ENCODE results near the gene RGL2. TPM values are rescaled to one million over a fixed set of nuclear protein-coding genes. Genes with fewer than 3 reads are reported as not detected.
A peak's percentile ranks its signal among the peaks of the same experiment; 100 is the strongest.

The RGL2 gene
- polyA plus RNA-seq, 3 donors = 14.9 to 145 (median 15.5) TPM

DNA sequence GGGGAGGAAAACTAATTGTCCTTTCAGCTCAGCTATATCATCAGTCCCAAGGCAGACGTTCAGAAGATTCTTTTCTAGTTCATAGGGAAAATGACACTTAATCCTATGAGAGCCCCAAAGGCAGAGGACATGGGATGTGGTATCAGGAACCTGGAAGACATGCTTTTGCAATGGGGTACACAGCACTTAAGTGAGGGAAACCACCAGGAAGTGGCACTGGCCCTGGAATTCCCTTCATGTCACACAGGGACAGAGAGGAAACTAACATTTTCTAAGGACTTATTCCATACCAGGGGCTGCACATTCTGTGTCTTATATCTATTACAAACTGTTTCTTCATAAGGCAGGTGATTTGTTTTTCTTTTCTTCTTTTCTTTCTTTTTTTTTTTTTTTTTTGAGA is 55.3 kb downstream of the RGL2 start:
- Mint-ChIP-seq H3K9me3 (peaks cover 0 to 7% (median 0%) of the 10 kb centered on the region in 7 donors), H3K4me1 (peaks cover 13% of the 10 kb centered on the region), H3K4me3 (no peak overlapping the region), H3K27ac (no peak overlapping the region), H3K36me3 (no peaks in the 10 kb centered on the region), H3K27me3 (ENCODE audit: low read depth in 3 of 3) (peaks cover 19 to 28% (median 22%) of the 10 kb centered on the region in 3 donors)
- Histone ChIP-seq H3K27ac (ENCODE audit: low read depth in 1 of 2, low read length in 2 of 2) (no peak overlapping the region), H3K9ac (ENCODE audit: insufficient read depth, low read length, poor library complexity, severe bottlenecking) (no peak overlapping the region), H3K36me3 (replicated peaks in 1 of 2; ENCODE audit: control insufficient read depth in 1 of 2, insufficient read depth in 2 of 2, low read length in 2 of 2) (no peaks in the 10 kb centered on the region), H3K4me3 (replicated peaks in 1 of 3; ENCODE audit: low read depth in 2 of 3, low read length in 3 of 3) (no peak overlapping the region), H2AFZ (ENCODE audit: insufficient read depth, low read depth, low read length, poor library complexity, severe bottlenecking) (no peak overlapping the region), H3K4me1 (ENCODE audit: control insufficient read depth in 1 of 2, insufficient read depth in 2 of 2, low read length in 2 of 2) (peaks cover 10 to 18% of the 10 kb centered on the region in 2 donors), H3K4me2 (replicated peaks; ENCODE audit: extremely low read depth, low read length, poor library complexity, severe bottlenecking) (no peak overlapping the region), H3K9me3 (replicated peaks in 1 of 2; ENCODE audit: control insufficient read depth in 1 of 2, insufficient read depth in 1 of 2, low read length in 2 of 2) (no peaks in the 10 kb centered on the region), H3K27me3 (ENCODE audit: control insufficient read depth in 2 of 2, insufficient read depth in 2 of 2, low read length in 2 of 2) (peaks cover 3 to 8% of the 10 kb centered on the region in 2 donors), H4K20me1 (ENCODE audit: insufficient read depth, low read length) (no peaks in the 10 kb centered on the region), H3K79me2 (ENCODE audit: insufficient read depth, low read length) (no peaks in the 10 kb centered on the region)
- intact Hi-C loops (cut with micrococcal nuclease) = loop anchor here (10.0 kb wide), 4 partner anchors 49 to 309 kb away; partner anchors contain the start of gene COL11A2 (in 1 of the 2)
- TF ChIP-seq CTCF (IDR thresholded peaks at IDR 0.05) = no peak
- WGBS (ENCODE audit: insufficient coverage) = no CpG with 5 or more reads among the region's 1 CpG
- peak in 1 of 3 donors; percentile 29 for DNase-seq

- WGBS (ENCODE audit: insufficient coverage) = no CpG with 5 or more reads among the region's 3 CpGs
Observed at GRCh38 chr6:33241968-33242367, 56.8 kb downstream of the RGL2 start.

More at GRCh38 chr6:33241968-33242367, 56.8 kb downstream of the RGL2 start:
- intact Hi-C loops (cut with micrococcal nuclease) = loop anchor here (10.0 kb wide), 4 partner anchors 47 to 307 kb away; partner anchors contain the start of gene COL11A2 (in 1 of the 2)
- H3K27ac Mint-ChIP-seq = peak overlapping the region in 1 of 7 donors; percentile 15
- H3K4me1 ChIP-seq (ENCODE audit: control insufficient read depth in 1 of 2, insufficient read depth in 2 of 2, low read length in 2 of 2) = peaks cover 3 to 10% of the 10 kb centered on the region in 2 donors
- H3K4me3 ChIP-seq (replicated peaks in 1 of 3; ENCODE audit: low read depth in 2 of 3, low read length in 3 of 3) = no peak overlapping the region
- H3K79me2 ChIP-seq (ENCODE audit: insufficient read depth, low read length) = no peaks in the 10 kb centered on the region
- no peaks in the 10 kb centered on the region for H4K20me1 ChIP-seq (ENCODE audit: insufficient read depth, low read length)
- H3K4me3 Mint-ChIP-seq = peak overlapping the region in 1 of 2 donors; percentile 46
- H3K27ac ChIP-seq (ENCODE audit: low read depth in 1 of 2, low read length in 2 of 2) = no peak overlapping the region
- H3K9ac ChIP-seq (ENCODE audit: insufficient read depth, low read length, poor library complexity, severe bottlenecking) = no peak overlapping the region
- peaks cover 3 to 8% of the 10 kb centered on the region in 2 donors for H3K27me3 ChIP-seq (ENCODE audit: control insufficient read depth in 2 of 2, insufficient read depth in 2 of 2, low read length in 2 of 2)
- H3K9me3 Mint-ChIP-seq = peaks cover 0 to 10% (median 0%) of the 10 kb centered on the region in 7 donors
- no peak overlapping the region for H3K4me2 ChIP-seq (replicated peaks; ENCODE audit: extremely low read depth, low read length, poor library complexity, severe bottlenecking)
- no peaks in the 10 kb centered on the region for H3K36me3 ChIP-seq (replicated peaks in 1 of 2; ENCODE audit: control insufficient read depth in 1 of 2, insufficient read depth in 2 of 2, low read length in 2 of 2)
- DNase-seq = no peak
- H3K4me1 Mint-ChIP-seq = peaks cover 5% of the 10 kb centered on the region
- peaks cover 17 to 26% (median 23%) of the 10 kb centered on the region in 3 donors for H3K27me3 Mint-ChIP-seq (ENCODE audit: low read depth in 3 of 3)
- no peaks in the 10 kb centered on the region for H3K9me3 ChIP-seq (replicated peaks in 1 of 2; ENCODE audit: control insufficient read depth in 1 of 2, insufficient read depth in 1 of 2, low read length in 2 of 2)
- H3K36me3 Mint-ChIP-seq = no peaks in the 10 kb centered on the region
- TF ChIP-seq CTCF (IDR thresholded peaks at IDR 0.05) = no peak
- H2AFZ ChIP-seq (ENCODE audit: insufficient read depth, low read depth, low read length, poor library complexity, severe bottlenecking) = no peak overlapping the region

Other genes starting within 250 kb of the RGL2 start
- 1,000 to 10,000 TPM in 1 of 3 donors, 100 to 1,000 TPM in 2; 578 to 1,024 (median 796) TPM for gene HLA-DPA1, start 225.3 kb downstream of the RGL2 start, polyA plus RNA-seq
- 100 to 1,000 TPM; 569 to 682 (median 676) TPM for gene HLA-DPB1, start 223.0 kb downstream of the RGL2 start, polyA plus RNA-seq
- gene COL11A2, start 106.5 kb downstream of the RGL2 start, polyA plus RNA-seq = under 1 TPM in 1 of 3 donors, not detected in 2; 0.57 TPM
- gene RXRB, start 98.3 kb downstream of the RGL2 start, polyA plus RNA-seq = 10 to 100 TPM in 1 of 3 donors, 1 to 10 TPM in 2; 4.5 to 74.5 (median 5.1) TPM
- 10 to 100 TPM; 14.5 to 32.7 (median 17.7) TPM for gene SLC39A7, start 98.1 kb downstream of the RGL2 start, polyA plus RNA-seq
- gene HSD17B8, start 94.3 kb downstream of the RGL2 start, polyA plus RNA-seq = 10 to 100 TPM in 1 of 3 donors, 1 to 10 TPM in 2; 3.8 to 10.6 (median 4.7) TPM
- gene RING1, start 90.4 kb downstream of the RGL2 start, polyA plus RNA-seq = 10 to 100 TPM in 1 of 3 donors, 1 to 10 TPM in 2; 4.6 to 27.9 (median 5.7) TPM
- 100 to 1,000 TPM in 1 of 3 donors, 10 to 100 TPM in 2; 11.0 to 150 (median 14.5) TPM for gene VPS52, start 27.1 kb downstream of the RGL2 start, polyA plus RNA-seq
- 1,000 to 10,000 TPM; 2,430 to 3,295 (median 2,894) TPM for gene RPS18, start 26.9 kb downstream of the RGL2 start, polyA plus RNA-seq
- gene B3GALT4, start 21.8 kb downstream of the RGL2 start, polyA plus RNA-seq = 10 to 100 TPM in 2 of 3 donors, 1 to 10 TPM in 1; 6.5 to 32.2 (median 28.5) TPM
- 10 to 100 TPM; 33.3 to 41.0 (median 37.3) TPM for gene WDR46, start 9.7 kb downstream of the RGL2 start, polyA plus RNA-seq
- 10 to 100 TPM; 26.0 to 36.2 (median 28.4) TPM for gene PFDN6, start 9.3 kb downstream of the RGL2 start, polyA plus RNA-seq
- 100 to 1,000 TPM; 138 to 228 (median 141) TPM for gene TAPBP, start 15.1 kb upstream of the RGL2 start, polyA plus RNA-seq
- 10 to 100 TPM; 12.2 to 16.5 (median 16.1) TPM for gene ZBTB22, start 18.8 kb upstream of the RGL2 start, polyA plus RNA-seq
- 10 to 100 TPM; 22.3 to 39.2 (median 28.5) TPM for gene DAXX, start 24.0 kb upstream of the RGL2 start, polyA plus RNA-seq
- under 1 TPM; 0.14 to 0.87 (median 0.68) TPM for gene KIFC1, start 92.9 kb upstream of the RGL2 start, polyA plus RNA-seq
- gene PHF1, start 112.1 kb upstream of the RGL2 start, polyA plus RNA-seq = 10 to 100 TPM in 1 of 3 donors, 1 to 10 TPM in 2; 3.0 to 90.2 (median 3.5) TPM
- 100 to 1,000 TPM; 137 to 160 (median 153) TPM for gene CUTA, start 119.2 kb upstream of the RGL2 start, polyA plus RNA-seq
- 1 to 10 TPM in 1 of 3 donors, not detected in 2; 4.0 TPM for gene SYNGAP1, start 121.1 kb upstream of the RGL2 start, polyA plus RNA-seq
- gene ZBTB9, start 155.6 kb upstream of the RGL2 start, polyA plus RNA-seq = 1 to 10 TPM in 2 of 3 donors, under 1 TPM in 1; 0.42 to 2.0 (median 1.1) TPM

Measured in CD14-positive monocyte (primary cell).